ENCODE results near the gene IL11. TPM values are rescaled to one million over a fixed set of nuclear protein-coding genes. Genes with fewer than 3 reads are reported as not detected.

Gene IL11
- total RNA-seq, 1 experiment from 2014 or later: 1.8 TPM

- no peaks in the 10 kb centered on the region for H3K9me3 Mint-ChIP-seq
- peaks cover 23% of the 10 kb centered on the region for H3K36me3 Mint-ChIP-seq
- DNase-seq (ENCODE audit: low spot score) (no peak), ATAC-seq (no peak)
- peaks cover 5% of the 10 kb centered on the region for H3K27me3 Mint-ChIP-seq (ENCODE audit: low read depth)
- H3K27ac Mint-ChIP-seq: no peak overlapping the region; the same call in 1 of the 2 replicates
- peaks cover 16% of the 10 kb centered on the region for H3K4me1 Mint-ChIP-seq
- POLR2A ChIA-PET: no interaction called here
- TF ChIP-seq, protein P1, sequence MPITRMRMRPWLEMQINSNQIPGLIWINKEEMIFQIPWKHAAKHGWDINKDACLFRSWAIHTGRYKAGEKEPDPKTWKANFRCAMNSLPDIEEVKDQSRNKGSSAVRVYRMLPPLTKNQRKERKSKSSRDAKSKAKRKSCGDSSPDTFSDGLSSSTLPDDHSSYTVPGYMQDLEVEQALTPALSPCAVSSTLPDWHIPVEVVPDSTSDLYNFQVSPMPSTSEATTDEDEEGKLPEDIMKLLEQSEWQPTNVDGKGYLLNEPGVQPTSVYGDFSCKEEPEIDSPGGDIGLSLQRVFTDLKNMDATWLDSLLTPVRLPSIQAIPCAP (CRISPR knock-in tag; IDR thresholded peaks at IDR 0.05): no peak
- TF ChIP-seq ZNF281 (CRISPR knock-in tag; IDR thresholded peaks at IDR 0.05) (no peak), E2F4 (CRISPR knock-in tag; IDR thresholded peaks at IDR 0.05; ENCODE audit: borderline replicate concordance, low read depth) (no peak), RELA (CRISPR knock-in tag; IDR thresholded peaks at IDR 0.05; ENCODE audit: borderline replicate concordance) (no peak), KAT7 (CRISPR knock-in tag; IDR thresholded peaks at IDR 0.05; ENCODE audit: borderline replicate concordance) (no peak), FOXP1 (CRISPR knock-in tag; IDR thresholded peaks at IDR 0.05; ENCODE audit: borderline replicate concordance) (no peak), MAX (CRISPR knock-in tag; IDR thresholded peaks at IDR 0.05) (no peak), ZNF423 (CRISPR knock-in tag; IDR thresholded peaks at IDR 0.05) (no peak), PRRX2 (CRISPR knock-in tag; IDR thresholded peaks at IDR 0.05) (no peak), SMAD3 (CRISPR knock-in tag; IDR thresholded peaks at IDR 0.05; ENCODE audit: borderline replicate concordance) (no peak), ESRRA (CRISPR knock-in tag; IDR thresholded peaks at IDR 0.05; ENCODE audit: borderline replicate concordance) (no peak), E2F5 (CRISPR knock-in tag; IDR thresholded peaks at IDR 0.05) (no peak), MYBL2 (CRISPR knock-in tag; IDR thresholded peaks at IDR 0.05) (no peak), RORB (CRISPR knock-in tag; IDR thresholded peaks at IDR 0.05) (no peak), ZNF396 (CRISPR knock-in tag; IDR thresholded peaks at IDR 0.05; ENCODE audit: borderline replicate concordance) (no peak), CREM (CRISPR knock-in tag; IDR thresholded peaks at IDR 0.05) (no peak), SOX15 (CRISPR knock-in tag; IDR thresholded peaks at IDR 0.05) (no peak)
- TF ChIP-seq, protein P2, sequence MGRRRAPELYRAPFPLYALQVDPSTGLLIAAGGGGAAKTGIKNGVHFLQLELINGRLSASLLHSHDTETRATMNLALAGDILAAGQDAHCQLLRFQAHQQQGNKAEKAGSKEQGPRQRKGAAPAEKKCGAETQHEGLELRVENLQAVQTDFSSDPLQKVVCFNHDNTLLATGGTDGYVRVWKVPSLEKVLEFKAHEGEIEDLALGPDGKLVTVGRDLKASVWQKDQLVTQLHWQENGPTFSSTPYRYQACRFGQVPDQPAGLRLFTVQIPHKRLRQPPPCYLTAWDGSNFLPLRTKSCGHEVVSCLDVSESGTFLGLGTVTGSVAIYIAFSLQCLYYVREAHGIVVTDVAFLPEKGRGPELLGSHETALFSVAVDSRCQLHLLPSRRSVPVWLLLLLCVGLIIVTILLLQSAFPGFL (CRISPR knock-in tag; IDR thresholded peaks at IDR 0.05; ENCODE audit: borderline replicate concordance): no peak
- H3K4me3 Mint-ChIP-seq: no peak overlapping the region
- CTCF ChIA-PET: interaction anchor here (0.9 to 1.5 kb wide), 3 partner anchors 14 to 97 kb away, joined by 3 to 6 read pairs (median 3); partner anchors contain the start of gene TMEM238
These were observed 28.1 kb upstream of the IL11 start for GRCh38 chr19:55398200-55398925.

All from WTC11 (cell line).